Thoracic aorta (tissue), 2 donors: ENCODE measurements around the gene AKAP5. TPM values are rescaled to one million over a fixed set of nuclear protein-coding genes. Genes with fewer than 3 reads are reported as not detected.

Experiments
- ATAC-seq: fragments of 150-250 bp; one replicate; pipeline ENCODE4 v1.8.0; 2017; ENCODE audit warnings: low read depth; ENCODE audit not compliant: insufficient number of reproducible peaks, low FRiP score
- DNase-seq: peaks from one replicate; pipeline ENCODE4 v3.0.0-alpha.2; 2020; ENCODE audit warnings: low spot score
- H3K27ac ChIP-seq, 2 donors: fragments of 200-600 bp; sonication (generic); 1 replicate in 1 of 2; 2 replicates in 1 of 2; pipeline ENCODE4 v1.5.1; 2016; ENCODE audit warnings: mild to moderate bottlenecking in 2 of 2, moderate library complexity in 2 of 2
- H3K27me3 ChIP-seq: fragments of 200-600 bp; sonication (generic); replicated peaks from 2 replicates; pipeline ENCODE4 v1.6.0; 2016; ENCODE audit warnings: mild to moderate bottlenecking; ENCODE audit not compliant: insufficient read depth
- H3K36me3 ChIP-seq: fragments of 200-600 bp; sonication (generic); one replicate; pipeline ENCODE4 v1.5.1; 2016
- H3K4me1 ChIP-seq, 2 donors: fragments of 200-600 bp; sonication (generic); 1 replicate in 1 of 2; 2 replicates in 1 of 2; pipeline versions ENCODE4 v1.5.1 to v1.6.0; 2016; ENCODE audit warnings: low read depth in 2 of 2, mild to moderate bottlenecking in 1 of 2; ENCODE audit not compliant: control insufficient read depth in 1 of 2
- H3K4me3 ChIP-seq: fragments of 200-600 bp; sonication (generic); 2 replicates; pipeline ENCODE4 v1.5.1; 2016; ENCODE audit warnings: mild to moderate bottlenecking
- H3K9me3 ChIP-seq: fragments of 200-600 bp; sonication (generic); 2 replicates; pipeline ENCODE4 v1.5.1; 2016
- CTCF ChIP-seq: fragments of 200-600 bp; sonication (generic); IDR thresholded peaks from one replicate; pipeline ENCODE4 v1.5.1; 2019; ENCODE audit warnings: antibody characterized with exemption
- total RNA-seq, 2 donors: library from RNA; depleted of rRNA; stranded (reverse); fragments of >200 nt; gene quantifications; one replicate each; pipeline versions ENCODE4 v1.1.0 to v1.2.3, GENCODE V29; 2016

AKAP5 gene
- total RNA-seq, 2 donors from 2014 or later, result 2.8 to 4.3 TPM

- Histone ChIP-seq H3K9me3 (no peaks in the 10 kb centered on the region), H3K4me1 (peaks cover 3 to 5% of the 10 kb centered on the region in 2 donors), H3K27ac (peak overlapping the region; percentile 66 to 80), H3K4me3 (peak overlapping the region; percentile 83), H3K36me3 (no peaks in the 10 kb centered on the region), H3K27me3 (no peaks in the 10 kb centered on the region)
- ATAC-seq (no peak), DNase-seq (no peak)
- no peak for TF ChIP-seq CTCF
These were observed 694 bp downstream of the AKAP5 start for GRCh38 chr14:64465831-64466554.

GRCh38 chr14:64467101-64467500, 1.8 kb downstream of the AKAP5 start:
- Histone ChIP-seq H3K4me3 (no peak overlapping the region), H3K9me3 (no peaks in the 10 kb centered on the region), H3K4me1 (peaks cover 3 to 5% of the 10 kb centered on the region in 2 donors), H3K36me3 (no peaks in the 10 kb centered on the region), H3K27ac (no peak overlapping the region), H3K27me3 (no peaks in the 10 kb centered on the region)
- TF ChIP-seq CTCF, result no peak
- no peak for ATAC-seq
- DNase-seq, result no peak

- no peak overlapping the region for H3K27ac ChIP-seq
- H3K9me3 ChIP-seq, result no peaks in the 10 kb centered on the region
- TF ChIP-seq CTCF, result no peak
- peaks cover 3 to 5% of the 10 kb centered on the region in 2 donors for H3K4me1 ChIP-seq
- H3K4me3 ChIP-seq, result no peak overlapping the region
- H3K27me3 ChIP-seq, result no peaks in the 10 kb centered on the region
- ATAC-seq (no peak), DNase-seq (no peak)
- H3K36me3 ChIP-seq, result no peaks in the 10 kb centered on the region
These were observed 2.3 kb downstream of the AKAP5 start for GRCh38 chr14:64467566-64467965.

- no peaks in the 10 kb centered on the region for H3K9me3 ChIP-seq
- H3K27me3 ChIP-seq, result no peaks in the 10 kb centered on the region
- peaks cover 3 to 5% of the 10 kb centered on the region in 2 donors for H3K4me1 ChIP-seq
- ATAC-seq (no peak), DNase-seq (no peak)
- H3K27ac ChIP-seq, result peak overlapping the region in 1 of 2 donors; percentile 2
- H3K4me3 ChIP-seq, result no peak overlapping the region
- no peak for TF ChIP-seq CTCF
- no peaks in the 10 kb centered on the region for H3K36me3 ChIP-seq
These were observed 3.2 kb downstream of the AKAP5 start for GRCh38 chr14:64468451-64468850.

GRCh38 chr14:64474041-64474440, 8.7 kb downstream of the AKAP5 start:
- H3K36me3 ChIP-seq, result no peaks in the 10 kb centered on the region
- DNase-seq (no peak), ATAC-seq (no peak)
- no peaks in the 10 kb centered on the region for H3K9me3 ChIP-seq
- H3K27ac ChIP-seq, result no peak overlapping the region
- no peaks in the 10 kb centered on the region for H3K4me1 ChIP-seq
- TF ChIP-seq CTCF, result no peak
- H3K27me3 ChIP-seq, result no peaks in the 10 kb centered on the region
- no peak overlapping the region for H3K4me3 ChIP-seq
